ENCODE data around the gene ZNF669. TPM values are rescaled to one million over a fixed set of nuclear protein-coding genes. Genes with fewer than 3 reads are reported as not detected.

ZNF669 gene
- total RNA-seq, 1 experiment from 2014 or later, result 9.1 TPM

- no TSS peak for BruUV-seq (replicated peaks)
- H3K27me3 ChIP-seq (replicated peaks; ENCODE audit: control insufficient read depth, insufficient read depth, low read length), result no peaks in the 10 kb centered on the region
- H3K27me3 Mint-ChIP-seq (ENCODE audit: insufficient read depth, unreplicated experiment), result no peaks in the 10 kb centered on the region
- intact Hi-C loops (cut with micrococcal nuclease; ENCODE audit: unreplicated experiment), result no loop called here
- peaks cover 8% of the 10 kb centered on the region for H3K36me3 ChIP-seq (ENCODE audit: control insufficient read depth, insufficient read depth, low read length)
- no peaks in the 10 kb centered on the region for H3K4me1 ChIP-seq
- ChIA-PET CTCF (no interaction called here), POLR2A (no interaction called here)
- peaks cover 9% of the 10 kb centered on the region for H3K9me3 Mint-ChIP-seq (ENCODE audit: unreplicated experiment)
- no peak overlapping the region for H3K4me3 ChIP-seq (ENCODE audit: low read depth, low read length)
- peaks cover 21% of the 10 kb centered on the region for H3K9me3 ChIP-seq
- H3K36me3 Mint-ChIP-seq (ENCODE audit: insufficient read depth, unreplicated experiment), result peaks cover 32% of the 10 kb centered on the region
- H3K4me3 Mint-ChIP-seq (ENCODE audit: unreplicated experiment), result no peak overlapping the region
- no peak for DNase-seq
- no peaks in the 10 kb centered on the region for H3K4me1 Mint-ChIP-seq (ENCODE audit: low read depth, unreplicated experiment)
- no peak overlapping the region for H3K27ac Mint-ChIP-seq (ENCODE audit: unreplicated experiment)
- TF ChIP-seq CTCF (IDR thresholded peaks at IDR 0.05; ENCODE audit: insufficient read depth in 1 of 2, low read depth in 1 of 2, low read length in 1 of 2, severe bottlenecking in 1 of 2, unreplicated experiment in 1 of 2), result no peak
These were observed 8.0 kb downstream of the ZNF669 start for GRCh38 chr1:247096112-247096511.

GRCh38 chr1:247090455-247090854, 13.7 kb downstream of the ZNF669 start:
- H3K4me1 Mint-ChIP-seq (ENCODE audit: low read depth, unreplicated experiment), result no peaks in the 10 kb centered on the region
- intact Hi-C loops (cut with micrococcal nuclease; ENCODE audit: unreplicated experiment), result no loop called here
- no TSS peak for BruUV-seq (replicated peaks)
- H3K36me3 Mint-ChIP-seq (ENCODE audit: insufficient read depth, unreplicated experiment), result no peaks in the 10 kb centered on the region
- Histone ChIP-seq H3K4me3 (ENCODE audit: low read depth, low read length) (no peak overlapping the region), H3K9me3 (no peaks in the 10 kb centered on the region), H3K27me3 (replicated peaks; ENCODE audit: control insufficient read depth, insufficient read depth, low read length) (no peaks in the 10 kb centered on the region), H3K36me3 (ENCODE audit: control insufficient read depth, insufficient read depth, low read length) (no peaks in the 10 kb centered on the region), H3K4me1 (no peaks in the 10 kb centered on the region)
- DNase-seq, result no peak
- CTCF ChIA-PET, result no interaction called here
- no peak overlapping the region for H3K27ac Mint-ChIP-seq (ENCODE audit: unreplicated experiment)
- H3K9me3 Mint-ChIP-seq (ENCODE audit: unreplicated experiment), result no peaks in the 10 kb centered on the region
- H3K4me3 Mint-ChIP-seq (ENCODE audit: unreplicated experiment), result no peak overlapping the region
- POLR2A ChIA-PET, result no interaction called here
- H3K27me3 Mint-ChIP-seq (ENCODE audit: insufficient read depth, unreplicated experiment), result no peaks in the 10 kb centered on the region
- no peak for TF ChIP-seq CTCF (IDR thresholded peaks at IDR 0.05; ENCODE audit: insufficient read depth in 1 of 2, low read depth in 1 of 2, low read length in 1 of 2, severe bottlenecking in 1 of 2, unreplicated experiment in 1 of 2)

GRCh38 chr1:247089616-247090375, 14.4 kb downstream of the ZNF669 start:
- Mint-ChIP-seq H3K4me3 (ENCODE audit: unreplicated experiment) (no peak overlapping the region), H3K9me3 (ENCODE audit: unreplicated experiment) (peaks cover 6% of the 10 kb centered on the region), H3K4me1 (ENCODE audit: low read depth, unreplicated experiment) (no peaks in the 10 kb centered on the region), H3K36me3 (ENCODE audit: insufficient read depth, unreplicated experiment) (no peaks in the 10 kb centered on the region), H3K27me3 (ENCODE audit: insufficient read depth, unreplicated experiment) (no peaks in the 10 kb centered on the region), H3K27ac (ENCODE audit: unreplicated experiment) (no peak overlapping the region)
- no peak for TF ChIP-seq CTCF (IDR thresholded peaks at IDR 0.05; ENCODE audit: insufficient read depth in 1 of 2, low read depth in 1 of 2, low read length in 1 of 2, severe bottlenecking in 1 of 2, unreplicated experiment in 1 of 2)
- no peaks in the 10 kb centered on the region for H3K36me3 ChIP-seq (ENCODE audit: control insufficient read depth, insufficient read depth, low read length)
- DNase-seq, result no peak
- no peaks in the 10 kb centered on the region for H3K4me1 ChIP-seq
- no peak overlapping the region for H3K4me3 ChIP-seq (ENCODE audit: low read depth, low read length)
- CTCF ChIA-PET, result no interaction called here
- no peaks in the 10 kb centered on the region for H3K27me3 ChIP-seq (replicated peaks; ENCODE audit: control insufficient read depth, insufficient read depth, low read length)
- intact Hi-C loops (cut with micrococcal nuclease; ENCODE audit: unreplicated experiment), result no loop called here
- POLR2A ChIA-PET, result no interaction called here
- no peaks in the 10 kb centered on the region; the same call in 1 of the 2 replicates for H3K9me3 ChIP-seq
- no TSS peak for BruUV-seq (replicated peaks)

All from Caco-2 (cell line).